Endothelial cell (in vitro differentiated cells): Measurements from ENCODE around the gene CELF1. TPM values are rescaled to one million over a fixed set of nuclear protein-coding genes. Genes with fewer than 3 reads are reported as not detected.

ENCODE experiments used
- DNase-seq: peaks from one replicate; pipeline ENCODE4 v3.0.0; 2021; ENCODE audit warnings: low spot score
- H3K27ac Mint-ChIP-seq: one replicate; pipeline ENCODE4 v1.8.0; 2021; ENCODE audit warnings: mixed read lengths, inconsistent platforms; ENCODE audit not compliant: unreplicated experiment
- H3K27me3 Mint-ChIP-seq: one replicate; pipeline ENCODE4 v1.8.0; 2021; ENCODE audit warnings: mild to moderate bottlenecking, moderate library complexity, mixed read lengths, inconsistent platforms; ENCODE audit not compliant: unreplicated experiment
- H3K36me3 Mint-ChIP-seq: one replicate; pipeline ENCODE4 v1.8.0; 2021; ENCODE audit warnings: mild to moderate bottlenecking, low read depth, mixed read lengths, inconsistent platforms; ENCODE audit not compliant: unreplicated experiment
- H3K4me1 Mint-ChIP-seq: one replicate; pipeline ENCODE4 v1.8.0; 2021; ENCODE audit warnings: mild to moderate bottlenecking, mixed read lengths, inconsistent platforms; ENCODE audit not compliant: unreplicated experiment
- H3K4me3 Mint-ChIP-seq: one replicate; pipeline ENCODE4 v1.8.0; 2021; ENCODE audit warnings: mild to moderate bottlenecking, mixed read lengths, inconsistent platforms; ENCODE audit not compliant: unreplicated experiment
- H3K9me3 Mint-ChIP-seq: one replicate; pipeline ENCODE4 v1.8.0; 2021; ENCODE audit warnings: mixed read lengths, inconsistent platforms; ENCODE audit not compliant: unreplicated experiment
- total RNA-seq: library from RNA; stranded (reverse); fragmentation: NEBNext Ultra II Directional; extraction: Animal tissue kit (Norgen Biotek cat#: 25700); gene quantifications from one replicate; pipeline ENCODE4 v1.2.1, GENCODE V29; 2021; ENCODE audit not compliant: unreplicated experiment
- TF ChIP-seq, protein P1 (sequence below): fragments of 200-600 bp; sonication (generic); IDR thresholded peaks from one replicate; pipeline ENCODE4 v1.5.0; 2021; ENCODE audit warnings: antibody characterized with exemption; ENCODE audit not compliant: unreplicated experiment

The CELF1 gene
- total RNA-seq, 1 donor from 2014 or later, result 162 TPM

GRCh38 chr11:47587039-47587716 lies 34.2 kb upstream of the CELF1 start:
- no peaks in the 10 kb centered on the region for H3K9me3 Mint-ChIP-seq
- DNase-seq, result no peak

GRCh38 chr11:47586098-47586855 lies 33.3 kb upstream of the CELF1 start, which contains the start of gene FAM180B:
Gene FAM180B, plus strand, starts transcription at chr11:47586678. Its CDS starts 91 bp downstream, at chr11:47586769.
- H3K27ac Mint-ChIP-seq, result peak within 1 kb of the TSS; percentile 9
- H3K27me3 Mint-ChIP-seq, result peaks cover 26% of the 10 kb centered on the region
- H3K4me3 Mint-ChIP-seq, result peak within 1 kb of the TSS; percentile 58
- H3K4me1 Mint-ChIP-seq, result peaks cover 31% of the 10 kb centered on the region
- TF ChIP-seq, protein P1, sequence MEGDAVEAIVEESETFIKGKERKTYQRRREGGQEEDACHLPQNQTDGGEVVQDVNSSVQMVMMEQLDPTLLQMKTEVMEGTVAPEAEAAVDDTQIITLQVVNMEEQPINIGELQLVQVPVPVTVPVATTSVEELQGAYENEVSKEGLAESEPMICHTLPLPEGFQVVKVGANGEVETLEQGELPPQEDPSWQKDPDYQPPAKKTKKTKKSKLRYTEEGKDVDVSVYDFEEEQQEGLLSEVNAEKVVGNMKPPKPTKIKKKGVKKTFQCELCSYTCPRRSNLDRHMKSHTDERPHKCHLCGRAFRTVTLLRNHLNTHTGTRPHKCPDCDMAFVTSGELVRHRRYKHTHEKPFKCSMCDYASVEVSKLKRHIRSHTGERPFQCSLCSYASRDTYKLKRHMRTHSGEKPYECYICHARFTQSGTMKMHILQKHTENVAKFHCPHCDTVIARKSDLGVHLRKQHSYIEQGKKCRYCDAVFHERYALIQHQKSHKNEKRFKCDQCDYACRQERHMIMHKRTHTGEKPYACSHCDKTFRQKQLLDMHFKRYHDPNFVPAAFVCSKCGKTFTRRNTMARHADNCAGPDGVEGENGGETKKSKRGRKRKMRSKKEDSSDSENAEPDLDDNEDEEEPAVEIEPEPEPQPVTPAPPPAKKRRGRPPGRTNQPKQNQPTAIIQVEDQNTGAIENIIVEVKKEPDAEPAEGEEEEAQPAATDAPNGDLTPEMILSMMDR, result no peak
- H3K9me3 Mint-ChIP-seq, result no peaks in the 10 kb centered on the region
- no peak for DNase-seq
- H3K36me3 Mint-ChIP-seq, result peaks cover 39% of the 10 kb centered on the region

More at GRCh38 chr11:47587039-47587716, 34.2 kb upstream of the CELF1 start:
- peaks cover 26% of the 10 kb centered on the region for H3K27me3 Mint-ChIP-seq
- peaks cover 32% of the 10 kb centered on the region for H3K36me3 Mint-ChIP-seq
- no peak overlapping the region for H3K27ac Mint-ChIP-seq
- TF ChIP-seq, protein P1, result no peak
- H3K4me3 Mint-ChIP-seq, result peak overlapping the region; percentile 58
- peaks cover 29% of the 10 kb centered on the region for H3K4me1 Mint-ChIP-seq

- peak overlapping the region; percentile 70 for H3K27ac Mint-ChIP-seq
- DNase-seq, result no peak
- H3K4me3 Mint-ChIP-seq, result peak overlapping the region; percentile 80
- peaks cover 35% of the 10 kb centered on the region for H3K27me3 Mint-ChIP-seq
- peaks cover 47% of the 10 kb centered on the region for H3K4me1 Mint-ChIP-seq
- no peaks in the 10 kb centered on the region for H3K9me3 Mint-ChIP-seq
- TF ChIP-seq, protein P1, result no peak
- H3K36me3 Mint-ChIP-seq, result peaks cover 41% of the 10 kb centered on the region
Observed at GRCh38 chr11:47583844-47584243, 30.9 kb upstream of the CELF1 start.

DNA sequence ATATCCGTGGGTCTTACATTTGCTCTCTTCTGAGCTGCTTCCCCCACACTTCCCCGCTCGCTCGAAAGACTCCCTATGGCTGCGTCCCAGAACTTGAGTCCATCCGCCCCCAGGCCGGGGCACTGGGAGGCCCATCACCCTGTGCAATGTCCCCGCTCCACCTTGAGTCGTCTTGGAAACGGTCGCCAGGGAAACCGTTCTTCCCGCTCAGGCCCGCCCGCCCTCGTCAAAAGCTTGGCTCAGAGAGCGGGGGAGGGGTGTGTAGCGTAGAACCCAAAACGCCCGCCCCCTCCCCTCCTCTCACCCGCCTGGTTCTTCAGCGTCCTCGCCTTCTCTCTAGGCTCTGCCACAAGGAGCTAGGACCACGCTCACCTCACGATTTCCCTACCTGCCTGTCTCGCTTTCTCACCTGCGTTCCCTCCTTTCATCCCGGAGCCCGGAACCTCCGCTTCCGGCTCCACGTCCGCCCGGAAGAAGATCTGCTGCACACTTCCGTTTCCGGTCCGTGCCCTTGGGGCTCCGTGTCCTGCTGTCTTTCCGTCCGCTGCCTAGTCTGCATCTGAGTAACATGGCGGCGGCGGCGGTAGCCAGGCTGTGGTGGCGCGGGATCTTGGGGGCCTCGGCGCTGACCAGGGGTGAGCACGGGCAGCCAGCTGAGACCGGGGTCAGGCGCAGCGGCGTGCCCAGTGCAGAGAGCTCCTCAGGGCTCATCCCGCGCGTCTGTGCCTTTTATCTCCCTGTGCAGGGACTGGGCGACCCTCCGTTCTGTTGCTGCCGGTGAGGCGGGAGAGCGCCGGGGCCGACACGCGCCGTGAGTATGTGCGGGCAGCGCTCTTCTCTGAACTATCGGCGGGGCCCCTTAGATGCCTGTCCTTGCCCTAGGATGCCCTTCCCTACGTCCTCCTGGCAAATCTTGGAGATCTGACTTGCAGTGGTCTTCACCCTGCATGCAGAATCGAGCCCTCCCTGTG lies 25.9 kb upstream of the CELF1 start, which contains the start of the genes KBTBD4 and NDUFS3:
TSS of gene KBTBD4 (minus strand) at position 447 of the 971 bp plus-strand sequence. CDS start at position 428, 19 bp downstream.
TSS of gene NDUFS3 (plus strand) at position 551 of the 971 bp plus-strand sequence. CDS start at position 569, 18 bp downstream.
- peaks cover 33% of the 10 kb centered on the region for H3K27me3 Mint-ChIP-seq
- H3K27ac Mint-ChIP-seq, result peak within 1 kb of the TSS; percentile 99
- DNase-seq, result peak; percentile 87
- H3K9me3 Mint-ChIP-seq, result no peaks in the 10 kb centered on the region
- peaks cover 48% of the 10 kb centered on the region for H3K36me3 Mint-ChIP-seq
- TF ChIP-seq, protein P1, result no peak
- H3K4me1 Mint-ChIP-seq, result peaks cover 50% of the 10 kb centered on the region
- peak within 1 kb of the TSS; percentile 100 for H3K4me3 Mint-ChIP-seq
